GM13977 (cell line): Measurements from ENCODE around the gene NHLRC4.
A peak's percentile ranks its signal among the peaks of the same experiment; 100 is the strongest.

ENCODE experiments used
- DNase-seq: peaks from one replicate; pipeline ENCODE4 v3.0.0; 2012; ENCODE audit warnings: low spot score
- in situ Hi-C: fragments of 300-500 bp; cut with MboI; formaldehyde crosslinking; loops from one replicate; pipeline ENCODE4 v1.12.0; 2022; ENCODE audit warnings: low sequenced_read_pairs, low pct_unique_long_range_greater_than_20kb, mixed read lengths, inconsistent platforms; ENCODE audit not compliant: unreplicated experiment
- TF ChIP-seq, protein P1 (sequence below): IDR thresholded peaks from 2 replicates; pipeline ENCODE4 v1.5.1; 2012; ENCODE audit warnings: mild to moderate bottlenecking, control low read depth; ENCODE audit not compliant: insufficient read depth; ENCODE audit errors: extremely low read depth, missing control alignments

Gene NHLRC4

DNA sequence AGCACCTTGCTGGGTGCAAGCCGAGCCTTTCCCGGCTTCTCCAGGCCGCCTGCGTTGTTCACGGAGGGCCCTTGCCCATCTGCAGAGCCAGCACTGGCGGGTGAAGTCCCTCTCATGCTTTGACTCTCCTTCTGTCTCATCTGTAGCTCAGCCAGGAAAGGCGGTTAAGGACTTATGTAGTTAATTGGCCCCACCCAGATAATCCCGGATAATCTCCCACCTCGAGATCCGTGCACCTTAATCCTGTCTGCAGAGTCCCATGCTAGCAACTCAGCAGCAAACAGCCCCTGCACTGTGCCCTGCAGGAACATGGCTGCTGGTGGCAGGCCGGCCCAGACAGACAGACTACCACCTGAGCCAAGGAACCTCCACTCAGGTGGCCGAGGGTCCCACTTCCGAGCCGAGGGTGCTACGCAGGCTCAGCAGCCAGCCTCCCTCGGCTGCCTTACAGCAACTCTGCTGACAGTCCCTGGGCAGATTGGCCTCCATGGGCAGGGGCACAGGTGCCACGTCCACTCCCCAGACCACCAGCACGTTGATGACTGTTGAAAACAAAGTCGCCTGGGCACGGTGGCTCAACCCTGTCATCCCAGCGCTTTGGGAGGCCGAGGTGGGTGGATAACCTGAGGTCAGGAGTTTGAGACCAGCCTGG lies 40.0 kb downstream of the NHLRC4 start:
- in situ Hi-C loops = no loop called here
- TF ChIP-seq, protein P1, sequence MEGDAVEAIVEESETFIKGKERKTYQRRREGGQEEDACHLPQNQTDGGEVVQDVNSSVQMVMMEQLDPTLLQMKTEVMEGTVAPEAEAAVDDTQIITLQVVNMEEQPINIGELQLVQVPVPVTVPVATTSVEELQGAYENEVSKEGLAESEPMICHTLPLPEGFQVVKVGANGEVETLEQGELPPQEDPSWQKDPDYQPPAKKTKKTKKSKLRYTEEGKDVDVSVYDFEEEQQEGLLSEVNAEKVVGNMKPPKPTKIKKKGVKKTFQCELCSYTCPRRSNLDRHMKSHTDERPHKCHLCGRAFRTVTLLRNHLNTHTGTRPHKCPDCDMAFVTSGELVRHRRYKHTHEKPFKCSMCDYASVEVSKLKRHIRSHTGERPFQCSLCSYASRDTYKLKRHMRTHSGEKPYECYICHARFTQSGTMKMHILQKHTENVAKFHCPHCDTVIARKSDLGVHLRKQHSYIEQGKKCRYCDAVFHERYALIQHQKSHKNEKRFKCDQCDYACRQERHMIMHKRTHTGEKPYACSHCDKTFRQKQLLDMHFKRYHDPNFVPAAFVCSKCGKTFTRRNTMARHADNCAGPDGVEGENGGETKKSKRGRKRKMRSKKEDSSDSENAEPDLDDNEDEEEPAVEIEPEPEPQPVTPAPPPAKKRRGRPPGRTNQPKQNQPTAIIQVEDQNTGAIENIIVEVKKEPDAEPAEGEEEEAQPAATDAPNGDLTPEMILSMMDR = no peak
- DNase-seq = no peak

DNA sequence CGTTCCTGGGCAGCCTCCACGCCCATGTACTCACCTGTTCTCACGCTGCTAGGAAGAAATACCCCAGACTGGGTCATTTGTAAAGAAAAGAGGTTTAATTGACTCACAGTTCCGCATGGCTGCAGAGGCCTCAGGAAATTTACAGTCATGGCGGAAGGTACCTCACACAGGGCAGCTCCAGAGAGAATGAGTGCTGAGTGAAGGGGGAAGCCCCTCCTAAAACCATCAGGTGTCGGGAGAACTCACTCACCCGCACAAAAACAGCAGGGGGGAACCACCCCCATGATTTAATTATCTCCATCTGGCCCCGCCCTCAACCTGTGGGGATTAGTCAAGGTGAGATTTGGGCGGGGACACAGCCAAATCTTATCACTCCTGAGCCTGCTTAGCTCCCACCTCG lies 41.2 kb downstream of the NHLRC4 start:
- in situ Hi-C loops = no loop called here
- no peak for DNase-seq
- TF ChIP-seq, protein P1 = no peak

DNA sequence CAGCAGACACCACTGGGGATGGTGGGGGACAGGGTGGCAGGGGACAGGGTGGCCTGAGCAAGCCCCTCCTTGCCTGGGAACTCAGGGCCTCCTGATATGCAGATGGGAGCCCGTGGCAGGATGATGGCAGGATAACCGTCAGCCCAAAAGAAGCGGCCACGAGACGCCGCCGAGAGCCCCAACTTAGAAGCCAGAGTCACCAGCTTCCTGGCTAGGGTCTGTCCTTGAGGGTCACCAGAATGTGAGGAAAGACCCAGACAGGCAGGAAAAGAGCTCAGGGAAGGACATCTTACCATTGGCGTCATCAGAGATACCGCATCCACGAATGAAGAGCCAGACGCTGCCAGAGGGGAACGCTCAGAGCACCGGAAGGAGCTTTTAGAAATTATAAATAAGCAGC lies 42.5 kb downstream of the NHLRC4 start:
- DNase-seq = no peak
- TF ChIP-seq, protein P1 = no peak
- in situ Hi-C loops = no loop called here

DNA sequence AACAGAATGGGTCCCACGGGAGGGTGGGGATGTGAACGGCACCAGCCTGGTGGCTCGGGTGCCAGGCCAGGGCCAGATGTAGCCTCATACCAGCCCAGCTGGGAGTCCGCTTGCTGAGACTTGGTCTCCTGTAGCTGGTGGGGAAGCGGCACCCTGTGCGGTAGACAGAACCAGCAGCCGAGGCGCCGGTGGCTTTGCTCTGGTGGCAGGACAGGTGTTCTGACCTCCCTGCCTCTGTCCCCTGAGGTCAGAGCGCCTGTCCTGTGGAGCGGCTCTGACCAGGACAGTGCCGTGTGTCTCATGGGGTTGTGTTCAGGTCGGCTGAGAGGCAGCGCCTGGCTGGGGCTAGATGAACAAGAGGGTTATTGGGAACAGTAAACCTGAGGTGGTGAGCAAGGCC lies 43.2 kb downstream of the NHLRC4 start:
- TF ChIP-seq, protein P1 = no peak
- no peak for DNase-seq
- in situ Hi-C loops = no loop called here

DNA sequence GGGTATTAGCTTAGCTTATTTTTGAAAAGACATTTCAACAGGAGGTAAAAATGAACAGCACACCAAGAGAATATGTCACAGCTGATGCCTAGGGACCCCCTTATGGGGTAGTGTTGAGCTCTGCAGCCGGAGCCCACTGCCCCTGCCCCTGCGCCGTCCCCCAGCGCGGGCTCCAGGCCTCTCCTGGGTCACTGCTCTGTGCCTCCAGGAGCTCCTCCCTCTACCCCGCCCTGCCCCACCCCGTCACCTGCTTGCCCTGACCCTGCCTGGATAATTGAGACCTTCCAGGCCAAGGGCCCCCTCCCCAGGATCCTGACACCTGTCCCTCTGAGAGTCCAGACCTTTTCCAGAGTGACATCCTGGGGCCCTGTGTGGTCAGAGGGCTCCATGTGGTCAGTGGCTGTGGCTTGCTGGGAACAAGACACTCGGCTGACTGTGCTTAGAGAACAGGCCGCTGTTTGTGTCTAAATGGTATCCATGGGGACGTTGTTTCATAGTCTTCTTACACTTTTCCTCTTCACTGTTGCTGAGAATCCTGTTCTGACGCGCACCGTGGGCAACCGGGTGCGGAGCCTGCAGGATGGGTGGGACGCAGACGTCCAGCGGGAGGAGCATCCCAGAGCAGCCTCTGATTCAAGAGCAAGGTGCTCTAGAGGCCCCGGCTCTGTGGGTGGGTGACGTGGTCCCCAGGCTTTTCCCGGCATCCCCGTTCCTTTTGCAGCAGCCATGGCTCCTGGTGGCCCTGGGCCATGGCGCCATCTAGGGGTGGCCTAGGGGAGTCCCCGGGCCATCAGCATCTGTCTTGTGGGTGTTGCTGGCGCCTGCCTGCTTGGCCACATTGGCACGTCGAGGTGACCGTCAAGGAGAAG lies 43.9 kb downstream of the NHLRC4 start:
- TF ChIP-seq, protein P1 = peak; percentile 35
- DNase-seq = no peak
- in situ Hi-C loops = no loop called here

DNA sequence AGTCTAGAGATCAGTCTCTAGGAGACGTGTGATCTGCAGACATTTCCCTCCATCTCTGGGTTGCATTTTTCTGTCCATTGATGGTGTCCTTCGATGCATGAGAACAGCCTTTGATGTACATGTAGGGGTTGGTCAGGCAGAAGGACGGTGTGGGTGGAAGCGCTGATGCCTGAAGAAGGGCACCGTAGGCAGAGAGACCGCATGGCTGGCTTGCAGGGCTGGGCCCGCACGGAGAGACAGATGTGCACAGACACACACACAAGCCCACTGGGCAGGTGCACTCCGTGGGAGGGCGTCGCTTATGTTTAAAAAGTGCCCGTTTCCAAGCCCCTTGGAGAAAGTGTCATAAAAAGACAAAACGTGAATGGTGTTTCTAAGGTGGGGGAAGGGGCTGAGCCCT lies 48.3 kb downstream of the NHLRC4 start:
- in situ Hi-C loops = no loop called here
- no peak for DNase-seq
- TF ChIP-seq, protein P1 = no peak
